HEK293 (cell line): ENCODE results near the gene ZNF599.

Experiments used
- ZNF221 ChIP-seq: fragments of 450-650 bp; formaldehyde crosslinking; IDR thresholded peaks from 2 replicates; pipeline ENCODE4 v1.5.1; 2017; ENCODE audit warnings: missing biosample characterization, missing genetic modification characterization, borderline replicate concordance
- ZNF426 ChIP-seq: fragments of 450-650 bp; formaldehyde crosslinking; IDR thresholded peaks from 2 replicates; pipeline ENCODE4 v1.5.1; 2017; ENCODE audit warnings: missing biosample characterization, missing genetic modification characterization, mild to moderate bottlenecking, inconsistent platforms, moderate library complexity
- TF ChIP-seq, protein P1 (sequence below): sonication (generic); formaldehyde crosslinking; IDR thresholded peaks from 2 replicates; pipeline ENCODE4 v1.8.1; 2022; ENCODE audit warnings: mild to moderate bottlenecking, moderate library complexity, missing genetic modification reagents
- TF ChIP-seq, protein P2 (sequence below): fragments of 450-650 bp; formaldehyde crosslinking; IDR thresholded peaks from 2 replicates; pipeline ENCODE4 v1.5.1; 2016; ENCODE audit warnings: missing biosample characterization, missing genetic modification characterization
- TF ChIP-seq, protein P3 (sequence below): fragments of 450-650 bp; formaldehyde crosslinking; IDR thresholded peaks from 2 replicates; pipeline ENCODE4 v1.5.1; 2016; ENCODE audit warnings: missing biosample characterization, missing genetic modification characterization
- TF ChIP-seq, protein P4 (sequence below): fragments of 450-650 bp; formaldehyde crosslinking; IDR thresholded peaks from 2 replicates; pipeline ENCODE4 v1.5.1; 2016; ENCODE audit warnings: missing biosample characterization, missing genetic modification characterization

DNA sequence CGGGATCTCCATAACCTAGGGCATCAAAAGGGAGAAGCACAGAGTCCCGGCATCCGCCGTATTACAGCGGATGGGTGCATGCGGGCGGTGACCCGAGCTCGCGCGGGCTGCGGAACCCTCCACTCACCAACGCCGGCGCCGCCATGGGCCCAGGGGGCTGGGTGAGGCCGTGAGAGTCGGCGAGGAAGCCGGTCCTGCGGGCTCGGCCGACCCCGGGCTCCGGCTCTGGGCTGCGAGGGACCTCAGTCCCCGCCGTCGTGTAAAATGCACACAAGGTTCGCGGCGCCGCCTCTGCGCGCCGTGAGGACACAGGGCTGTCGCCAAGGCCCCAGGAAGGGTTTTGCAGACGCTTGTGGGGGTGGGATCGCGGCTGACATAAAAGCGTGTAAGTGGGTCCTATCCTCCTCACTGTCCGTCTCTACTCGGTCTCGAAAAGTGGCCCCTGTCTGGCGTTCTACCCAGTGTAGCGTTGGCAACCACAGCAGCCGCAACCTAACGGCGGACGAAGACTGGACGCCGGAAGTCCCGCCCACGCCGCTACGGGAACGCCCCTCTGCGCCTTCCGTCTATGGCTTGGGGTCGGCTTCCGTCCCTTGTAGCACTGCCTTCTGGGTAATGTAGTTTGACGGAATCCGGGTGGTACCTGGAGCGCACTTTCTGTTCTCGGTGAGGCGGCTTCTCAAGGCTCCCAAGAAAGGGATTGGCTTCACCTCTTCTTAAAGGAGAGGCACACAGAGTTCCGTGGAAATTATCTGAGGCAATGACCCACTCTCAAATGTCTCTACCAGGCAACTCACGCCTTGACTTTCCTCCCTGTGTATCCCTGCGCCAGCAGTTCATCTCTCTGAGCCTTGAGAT is at the start of gene ZNF599:
- TF ChIP-seq ZNF426 (tag by site-specific recombination) (no peak), ZNF221 (tag by site-specific recombination) (no peak)
- TF ChIP-seq, protein P1, sequence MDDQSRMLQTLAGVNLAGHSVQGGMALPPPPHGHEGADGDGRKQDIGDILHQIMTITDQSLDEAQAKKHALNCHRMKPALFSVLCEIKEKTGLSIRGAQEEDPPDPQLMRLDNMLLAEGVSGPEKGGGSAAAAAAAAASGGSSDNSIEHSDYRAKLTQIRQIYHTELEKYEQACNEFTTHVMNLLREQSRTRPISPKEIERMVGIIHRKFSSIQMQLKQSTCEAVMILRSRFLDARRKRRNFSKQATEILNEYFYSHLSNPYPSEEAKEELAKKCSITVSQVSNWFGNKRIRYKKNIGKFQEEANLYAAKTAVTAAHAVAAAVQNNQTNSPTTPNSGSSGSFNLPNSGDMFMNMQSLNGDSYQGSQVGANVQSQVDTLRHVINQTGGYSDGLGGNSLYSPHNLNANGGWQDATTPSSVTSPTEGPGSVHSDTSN (CRISPR knock-in tag): 0 out of 2 replicates have a peak, but pooled peaks have one; percentile 32
- TF ChIP-seq, protein P2, sequence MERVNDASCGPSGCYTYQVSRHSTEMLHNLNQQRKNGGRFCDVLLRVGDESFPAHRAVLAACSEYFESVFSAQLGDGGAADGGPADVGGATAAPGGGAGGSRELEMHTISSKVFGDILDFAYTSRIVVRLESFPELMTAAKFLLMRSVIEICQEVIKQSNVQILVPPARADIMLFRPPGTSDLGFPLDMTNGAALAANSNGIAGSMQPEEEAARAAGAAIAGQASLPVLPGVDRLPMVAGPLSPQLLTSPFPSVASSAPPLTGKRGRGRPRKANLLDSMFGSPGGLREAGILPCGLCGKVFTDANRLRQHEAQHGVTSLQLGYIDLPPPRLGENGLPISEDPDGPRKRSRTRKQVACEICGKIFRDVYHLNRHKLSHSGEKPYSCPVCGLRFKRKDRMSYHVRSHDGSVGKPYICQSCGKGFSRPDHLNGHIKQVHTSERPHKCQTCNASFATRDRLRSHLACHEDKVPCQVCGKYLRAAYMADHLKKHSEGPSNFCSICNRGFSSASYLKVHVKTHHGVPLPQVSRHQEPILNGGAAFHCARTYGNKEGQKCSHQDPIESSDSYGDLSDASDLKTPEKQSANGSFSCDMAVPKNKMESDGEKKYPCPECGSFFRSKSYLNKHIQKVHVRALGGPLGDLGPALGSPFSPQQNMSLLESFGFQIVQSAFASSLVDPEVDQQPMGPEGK (tag by site-specific recombination): no peak
- TF ChIP-seq, protein P3, sequence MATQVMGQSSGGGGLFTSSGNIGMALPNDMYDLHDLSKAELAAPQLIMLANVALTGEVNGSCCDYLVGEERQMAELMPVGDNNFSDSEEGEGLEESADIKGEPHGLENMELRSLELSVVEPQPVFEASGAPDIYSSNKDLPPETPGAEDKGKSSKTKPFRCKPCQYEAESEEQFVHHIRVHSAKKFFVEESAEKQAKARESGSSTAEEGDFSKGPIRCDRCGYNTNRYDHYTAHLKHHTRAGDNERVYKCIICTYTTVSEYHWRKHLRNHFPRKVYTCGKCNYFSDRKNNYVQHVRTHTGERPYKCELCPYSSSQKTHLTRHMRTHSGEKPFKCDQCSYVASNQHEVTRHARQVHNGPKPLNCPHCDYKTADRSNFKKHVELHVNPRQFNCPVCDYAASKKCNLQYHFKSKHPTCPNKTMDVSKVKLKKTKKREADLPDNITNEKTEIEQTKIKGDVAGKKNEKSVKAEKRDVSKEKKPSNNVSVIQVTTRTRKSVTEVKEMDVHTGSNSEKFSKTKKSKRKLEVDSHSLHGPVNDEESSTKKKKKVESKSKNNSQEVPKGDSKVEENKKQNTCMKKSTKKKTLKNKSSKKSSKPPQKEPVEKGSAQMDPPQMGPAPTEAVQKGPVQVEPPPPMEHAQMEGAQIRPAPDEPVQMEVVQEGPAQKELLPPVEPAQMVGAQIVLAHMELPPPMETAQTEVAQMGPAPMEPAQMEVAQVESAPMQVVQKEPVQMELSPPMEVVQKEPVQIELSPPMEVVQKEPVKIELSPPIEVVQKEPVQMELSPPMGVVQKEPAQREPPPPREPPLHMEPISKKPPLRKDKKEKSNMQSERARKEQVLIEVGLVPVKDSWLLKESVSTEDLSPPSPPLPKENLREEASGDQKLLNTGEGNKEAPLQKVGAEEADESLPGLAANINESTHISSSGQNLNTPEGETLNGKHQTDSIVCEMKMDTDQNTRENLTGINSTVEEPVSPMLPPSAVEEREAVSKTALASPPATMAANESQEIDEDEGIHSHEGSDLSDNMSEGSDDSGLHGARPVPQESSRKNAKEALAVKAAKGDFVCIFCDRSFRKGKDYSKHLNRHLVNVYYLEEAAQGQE (tag by site-specific recombination): no peak
- TF ChIP-seq, protein P4, sequence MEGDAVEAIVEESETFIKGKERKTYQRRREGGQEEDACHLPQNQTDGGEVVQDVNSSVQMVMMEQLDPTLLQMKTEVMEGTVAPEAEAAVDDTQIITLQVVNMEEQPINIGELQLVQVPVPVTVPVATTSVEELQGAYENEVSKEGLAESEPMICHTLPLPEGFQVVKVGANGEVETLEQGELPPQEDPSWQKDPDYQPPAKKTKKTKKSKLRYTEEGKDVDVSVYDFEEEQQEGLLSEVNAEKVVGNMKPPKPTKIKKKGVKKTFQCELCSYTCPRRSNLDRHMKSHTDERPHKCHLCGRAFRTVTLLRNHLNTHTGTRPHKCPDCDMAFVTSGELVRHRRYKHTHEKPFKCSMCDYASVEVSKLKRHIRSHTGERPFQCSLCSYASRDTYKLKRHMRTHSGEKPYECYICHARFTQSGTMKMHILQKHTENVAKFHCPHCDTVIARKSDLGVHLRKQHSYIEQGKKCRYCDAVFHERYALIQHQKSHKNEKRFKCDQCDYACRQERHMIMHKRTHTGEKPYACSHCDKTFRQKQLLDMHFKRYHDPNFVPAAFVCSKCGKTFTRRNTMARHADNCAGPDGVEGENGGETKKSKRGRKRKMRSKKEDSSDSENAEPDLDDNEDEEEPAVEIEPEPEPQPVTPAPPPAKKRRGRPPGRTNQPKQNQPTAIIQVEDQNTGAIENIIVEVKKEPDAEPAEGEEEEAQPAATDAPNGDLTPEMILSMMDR (tag by site-specific recombination): no peak
